ENCODE data around the gene MTSS2. TPM values are rescaled to one million over a fixed set of nuclear protein-coding genes. Genes with fewer than 3 reads are reported as not detected.

MTSS2 gene
- total RNA-seq, 1 donor from 2014 or later: 83.9 TPM

DNA sequence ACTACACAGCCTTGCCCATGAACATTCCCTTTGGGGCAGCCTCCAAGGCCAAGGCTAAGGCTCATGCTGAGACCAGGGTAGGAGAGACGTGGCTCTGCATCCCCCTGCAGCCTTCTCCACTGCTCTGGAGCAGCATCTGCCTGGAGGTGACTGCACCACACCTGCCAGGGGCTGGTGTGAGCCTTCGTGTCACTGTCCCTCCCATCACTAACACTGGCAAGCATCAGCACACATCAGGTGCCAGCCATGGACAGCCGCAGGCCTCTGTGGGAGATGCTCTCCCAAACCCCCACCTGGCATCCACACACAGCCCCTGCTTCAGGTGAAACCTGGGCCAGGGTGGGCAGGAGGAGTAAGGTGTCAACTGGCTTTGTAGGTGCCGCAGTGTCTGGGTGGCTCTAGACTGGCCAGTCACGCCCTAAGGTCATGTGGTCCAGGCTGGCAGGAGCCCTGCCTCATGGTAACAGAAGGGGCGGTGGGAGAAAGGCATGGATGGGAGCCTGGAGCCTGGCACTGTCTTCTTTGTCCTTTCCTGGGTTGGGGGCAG lies 18.1 kb upstream of the MTSS2 start:
- no peak for DNase-seq
- H3K27me3 ChIP-seq (ENCODE audit: low read depth): no peaks in the 10 kb centered on the region
- H3K4me3 ChIP-seq: no peak overlapping the region
- H3K4me1 ChIP-seq: peaks cover 83% of the 10 kb centered on the region
- intact Hi-C loops (cut with micrococcal nuclease): no loop called here
- no peak for TF ChIP-seq CTCF (IDR thresholded peaks at IDR 0.05; ENCODE audit: borderline replicate concordance)
- H3K36me3 ChIP-seq: no peaks in the 10 kb centered on the region
- peak overlapping the region; percentile 82 for H3K27ac ChIP-seq (replicated peaks)
- H3K9me3 ChIP-seq (replicated peaks): no peaks in the 10 kb centered on the region

- Histone ChIP-seq H3K9me3 (replicated peaks) (no peaks in the 10 kb centered on the region), H3K4me3 (no peak overlapping the region), H3K27ac (replicated peaks) (peak overlapping the region; percentile 82), H3K27me3 (ENCODE audit: low read depth) (no peaks in the 10 kb centered on the region), H3K4me1 (peaks cover 83% of the 10 kb centered on the region), H3K36me3 (no peaks in the 10 kb centered on the region)
- intact Hi-C loops (cut with micrococcal nuclease): no loop called here
- peak; percentile 52 for DNase-seq
- TF ChIP-seq CTCF (IDR thresholded peaks at IDR 0.05; ENCODE audit: borderline replicate concordance): peak; percentile 49
Observed at GRCh38 chr16:70703041-70703834, 17.4 kb upstream of the MTSS2 start.

DNA sequence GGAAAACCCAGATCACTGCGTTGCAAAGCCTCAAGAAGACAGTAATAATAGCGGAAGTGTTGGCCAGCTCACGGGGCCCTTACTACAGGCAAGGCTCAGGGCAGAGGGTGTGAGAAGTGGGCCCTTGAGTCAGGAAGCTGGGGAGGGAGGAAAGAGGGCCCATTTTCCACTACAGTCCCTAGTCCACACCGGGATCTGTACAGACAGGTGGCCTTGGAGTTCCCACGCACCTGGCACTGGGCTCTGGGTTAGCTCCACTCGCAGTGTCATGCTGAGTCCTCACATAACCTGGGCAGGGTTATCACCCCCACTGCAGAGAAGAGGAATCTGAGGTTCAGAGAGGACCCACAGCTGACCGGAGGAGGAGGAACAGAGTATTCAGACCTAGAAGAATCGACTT lies 16.8 kb upstream of the MTSS2 start:
- Histone ChIP-seq H3K27me3 (ENCODE audit: low read depth) (no peaks in the 10 kb centered on the region), H3K36me3 (no peaks in the 10 kb centered on the region), H3K4me1 (peaks cover 85% of the 10 kb centered on the region), H3K9me3 (replicated peaks) (no peaks in the 10 kb centered on the region), H3K4me3 (no peak overlapping the region), H3K27ac (replicated peaks) (peak overlapping the region; percentile 82)
- no peak for TF ChIP-seq CTCF (IDR thresholded peaks at IDR 0.05; ENCODE audit: borderline replicate concordance)
- intact Hi-C loops (cut with micrococcal nuclease): no loop called here
- DNase-seq: no peak

DNA sequence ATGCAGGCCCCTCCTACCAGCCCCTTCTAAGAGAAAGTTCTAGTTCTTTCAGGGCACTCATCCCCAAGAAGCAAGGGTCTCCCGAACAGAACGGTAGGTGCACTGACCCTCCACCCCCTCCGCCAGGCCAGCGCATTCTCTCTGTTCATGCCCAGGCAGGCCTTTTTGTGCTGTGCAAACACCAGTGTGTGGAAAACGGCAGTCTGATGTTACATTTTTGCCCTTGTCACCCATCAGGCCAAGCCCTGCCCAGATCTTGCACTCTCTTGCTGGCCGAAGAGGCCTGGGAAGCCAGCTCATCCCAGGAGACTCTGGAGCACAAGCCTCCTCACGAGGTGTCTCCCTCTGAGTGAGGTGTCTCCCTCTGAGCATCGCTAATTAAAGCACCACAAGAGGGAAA lies 16.1 kb upstream of the MTSS2 start:
- no peak for TF ChIP-seq CTCF (IDR thresholded peaks at IDR 0.05; ENCODE audit: borderline replicate concordance)
- Histone ChIP-seq H3K36me3 (no peaks in the 10 kb centered on the region), H3K27ac (replicated peaks) (peak overlapping the region; percentile 82), H3K9me3 (replicated peaks) (no peaks in the 10 kb centered on the region), H3K4me1 (peaks cover 85% of the 10 kb centered on the region), H3K27me3 (ENCODE audit: low read depth) (no peaks in the 10 kb centered on the region), H3K4me3 (no peak overlapping the region)
- intact Hi-C loops (cut with micrococcal nuclease): no loop called here
- DNase-seq: no peak

GRCh38 chr16:70701596-70701995 lies 15.7 kb upstream of the MTSS2 start:
- peaks cover 85% of the 10 kb centered on the region for H3K4me1 ChIP-seq
- no peak overlapping the region for H3K4me3 ChIP-seq
- peak overlapping the region; percentile 5 for H3K27ac ChIP-seq (replicated peaks)
- no peak for DNase-seq
- no peaks in the 10 kb centered on the region for H3K9me3 ChIP-seq (replicated peaks)
- no peaks in the 10 kb centered on the region for H3K36me3 ChIP-seq
- intact Hi-C loops (cut with micrococcal nuclease): no loop called here
- TF ChIP-seq CTCF (IDR thresholded peaks at IDR 0.05; ENCODE audit: borderline replicate concordance): no peak
- H3K27me3 ChIP-seq (ENCODE audit: low read depth): no peaks in the 10 kb centered on the region
